ENCODE measurements around the gene MDFI. TPM values are rescaled to one million over a fixed set of nuclear protein-coding genes. Genes with fewer than 3 reads are reported as not detected.

The MDFI gene
- total and polyA plus RNA-seq, 5 donors from 2014 or later: not detected

DNA sequence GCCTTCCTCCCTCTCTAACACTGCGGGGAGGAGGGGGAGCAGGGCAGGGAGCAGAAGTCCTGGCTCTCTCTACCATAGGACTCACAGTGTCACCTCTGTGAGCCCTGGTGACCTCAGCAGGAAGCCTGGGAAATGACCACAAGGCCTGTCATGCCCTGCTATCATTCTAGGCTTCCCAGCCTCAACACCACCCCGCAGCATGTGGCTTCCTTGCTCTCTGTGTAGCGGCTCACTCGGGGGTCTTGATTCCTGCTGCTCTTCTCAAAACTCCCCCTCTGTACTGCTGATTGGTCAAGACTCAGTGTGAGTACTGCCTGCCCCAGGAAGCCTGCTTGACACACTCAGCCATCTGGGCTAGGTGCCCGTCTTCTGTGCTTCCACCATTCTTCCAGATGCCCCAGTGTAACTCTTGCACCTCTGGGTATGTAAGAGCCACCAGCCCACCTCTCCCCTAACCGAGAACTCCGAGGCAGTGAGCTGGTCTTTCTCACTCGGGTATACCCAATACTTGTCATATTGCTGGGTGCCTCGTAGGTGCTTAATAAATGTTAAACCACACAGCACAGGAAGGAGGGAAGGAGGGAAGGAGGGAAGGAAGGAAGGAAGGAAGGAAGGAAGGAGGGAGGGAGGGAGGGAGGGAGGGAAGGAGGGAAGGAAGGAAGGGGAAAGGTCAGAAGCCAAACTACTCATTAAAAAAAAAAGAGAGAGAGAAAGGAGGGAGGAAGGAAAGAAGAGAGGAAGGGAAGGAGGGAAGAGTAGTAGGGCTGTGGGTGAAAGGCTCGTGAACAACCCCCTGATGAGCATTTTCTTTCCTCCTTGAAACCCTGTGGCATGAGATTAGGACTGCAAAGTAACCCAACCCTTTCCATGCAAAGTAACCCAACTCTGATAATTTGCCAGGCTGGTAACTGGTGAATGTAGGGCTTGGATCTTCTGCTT is 5.0 kb downstream of the MDFI start:
- peaks cover 0 to 11% (median 3%) of the 10 kb centered on the region in 4 donors for H3K4me1 Mint-ChIP-seq
- no peak overlapping the region for H3K4me3 Mint-ChIP-seq
- no peaks in the 10 kb centered on the region for H3K36me3 Mint-ChIP-seq
- no peaks in the 10 kb centered on the region for H3K27me3 ChIP-seq (ENCODE audit: control insufficient read depth, insufficient read depth, low read length)
- DNase-seq (no peak), ATAC-seq (ENCODE audit: low read depth in 2 of 2) (no peak)
- H3K4me1 ChIP-seq (ENCODE audit: control insufficient read depth, insufficient read depth, low read length, poor library complexity, severe bottlenecking): peaks cover 5% of the 10 kb centered on the region
- H3K27ac Mint-ChIP-seq: peak overlapping the region in 1 of 3 donors; percentile 5
- no peak overlapping the region for H3K27ac ChIP-seq (ENCODE audit: insufficient read depth, low read length, poor library complexity, severe bottlenecking)
- no peaks in the 10 kb centered on the region for H3K9me3 ChIP-seq (ENCODE audit: control insufficient read depth in 2 of 2, low read length in 2 of 2)
- H3K4me3 ChIP-seq (ENCODE audit: low read depth, low read length): no peak overlapping the region
- peaks cover 48% of the 10 kb centered on the region for H3K27me3 Mint-ChIP-seq
- H3K36me3 ChIP-seq (ENCODE audit: control insufficient read depth, insufficient read depth, low read length): no peaks in the 10 kb centered on the region
- peaks cover 0 to 2% (median 0%) of the 10 kb centered on the region in 7 donors for H3K9me3 Mint-ChIP-seq

- no peak for ATAC-seq (ENCODE audit: low read depth in 2 of 2)
These were observed 5.6 kb downstream of the MDFI start for GRCh38 chr6:41643899-41644269.

DNA sequence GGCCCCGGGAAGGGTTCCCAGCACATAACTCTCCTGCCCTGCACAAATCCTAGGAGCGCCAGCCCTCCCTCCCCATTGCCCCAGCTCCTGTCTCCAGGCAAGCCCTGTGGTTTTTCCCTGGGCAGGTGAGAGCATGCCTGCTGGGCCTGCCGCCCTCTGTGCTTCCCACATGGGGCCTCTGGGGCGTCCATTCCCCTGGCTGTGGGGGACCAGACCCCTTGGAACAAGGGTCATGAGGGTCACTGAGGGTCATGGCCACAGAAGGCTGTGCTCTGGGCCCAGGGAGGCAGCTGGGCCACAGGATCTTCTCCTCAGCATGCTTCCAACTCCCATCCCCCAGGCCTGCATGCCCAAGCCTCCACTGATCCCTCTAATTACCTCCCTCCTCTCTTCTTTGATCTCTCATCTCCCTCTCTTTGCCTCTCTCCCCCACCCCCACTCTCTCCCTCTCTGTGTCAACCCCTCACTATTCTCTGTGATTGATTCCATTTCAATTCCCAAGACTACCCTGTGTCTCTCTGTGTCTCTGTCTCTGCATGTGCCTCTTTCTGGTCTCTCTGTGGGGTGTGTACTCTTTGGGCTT is 6.1 kb downstream of the MDFI start:
- H3K4me3 ChIP-seq (ENCODE audit: low read depth, low read length): no peak overlapping the region
- H3K9me3 ChIP-seq (ENCODE audit: control insufficient read depth in 2 of 2, low read length in 2 of 2): no peaks in the 10 kb centered on the region
- peaks cover 0 to 5% (median under 1%) of the 10 kb centered on the region in 4 donors for H3K4me1 Mint-ChIP-seq
- no peaks in the 10 kb centered on the region for H3K36me3 ChIP-seq (ENCODE audit: control insufficient read depth, insufficient read depth, low read length)
- no peak for ATAC-seq (ENCODE audit: low read depth in 2 of 2)
- no peak overlapping the region for H3K27ac ChIP-seq (ENCODE audit: insufficient read depth, low read length, poor library complexity, severe bottlenecking)
- DNase-seq: no peak
- no peaks in the 10 kb centered on the region for H3K27me3 ChIP-seq (ENCODE audit: control insufficient read depth, insufficient read depth, low read length)
- H3K36me3 Mint-ChIP-seq: no peaks in the 10 kb centered on the region
- peaks cover 0 to 2% (median 0%) of the 10 kb centered on the region in 7 donors for H3K9me3 Mint-ChIP-seq
- H3K27ac Mint-ChIP-seq: no peak overlapping the region
- peaks cover 37% of the 10 kb centered on the region for H3K27me3 Mint-ChIP-seq
- H3K4me1 ChIP-seq (ENCODE audit: control insufficient read depth, insufficient read depth, low read length, poor library complexity, severe bottlenecking): no peaks in the 10 kb centered on the region
- H3K4me3 Mint-ChIP-seq: no peak overlapping the region

More at GRCh38 chr6:41643899-41644269, 5.6 kb downstream of the MDFI start:
- Mint-ChIP-seq H3K4me1 (peaks cover 0 to 9% (median 3%) of the 10 kb centered on the region in 4 donors), H3K36me3 (no peaks in the 10 kb centered on the region), H3K27me3 (peaks cover 42% of the 10 kb centered on the region), H3K9me3 (peaks cover 0 to 2% (median 0%) of the 10 kb centered on the region in 7 donors), H3K27ac (no peak overlapping the region), H3K4me3 (no peak overlapping the region)
- Histone ChIP-seq H3K27ac (ENCODE audit: insufficient read depth, low read length, poor library complexity, severe bottlenecking) (no peak overlapping the region), H3K4me1 (ENCODE audit: control insufficient read depth, insufficient read depth, low read length, poor library complexity, severe bottlenecking) (no peaks in the 10 kb centered on the region), H3K36me3 (ENCODE audit: control insufficient read depth, insufficient read depth, low read length) (no peaks in the 10 kb centered on the region), H3K27me3 (ENCODE audit: control insufficient read depth, insufficient read depth, low read length) (no peaks in the 10 kb centered on the region), H3K4me3 (ENCODE audit: low read depth, low read length) (no peak overlapping the region), H3K9me3 (ENCODE audit: control insufficient read depth in 2 of 2, low read length in 2 of 2) (no peaks in the 10 kb centered on the region)
- no peak for DNase-seq

- DNase-seq: no peak
- no peak overlapping the region for H3K4me3 Mint-ChIP-seq
These were observed 6.8 kb downstream of the MDFI start for GRCh38 chr6:41645007-41645618.

GRCh38 chr6:41646026-41646795 is 7.9 kb downstream of the MDFI start:
- no peaks in the 10 kb centered on the region for H3K36me3 Mint-ChIP-seq

More at GRCh38 chr6:41645007-41645618, 6.8 kb downstream of the MDFI start:
- no peak for ATAC-seq (ENCODE audit: low read depth in 2 of 2)
- Mint-ChIP-seq H3K27ac (no peak overlapping the region), H3K36me3 (no peaks in the 10 kb centered on the region), H3K27me3 (peaks cover 32% of the 10 kb centered on the region), H3K4me1 (peaks cover 0 to 2% (median 0%) of the 10 kb centered on the region in 4 donors), H3K9me3 (no peaks in the 10 kb centered on the region)
- H3K36me3 ChIP-seq (ENCODE audit: control insufficient read depth, insufficient read depth, low read length): no peaks in the 10 kb centered on the region
- H3K4me3 ChIP-seq (ENCODE audit: low read depth, low read length): no peak overlapping the region
- H3K27ac ChIP-seq (ENCODE audit: insufficient read depth, low read length, poor library complexity, severe bottlenecking): no peak overlapping the region
- H3K4me1 ChIP-seq (ENCODE audit: control insufficient read depth, insufficient read depth, low read length, poor library complexity, severe bottlenecking): no peaks in the 10 kb centered on the region
- no peaks in the 10 kb centered on the region for H3K27me3 ChIP-seq (ENCODE audit: control insufficient read depth, insufficient read depth, low read length)
- H3K9me3 ChIP-seq (ENCODE audit: control insufficient read depth in 2 of 2, low read length in 2 of 2): no peaks in the 10 kb centered on the region

GRCh38 chr6:41647061-41647511 is 8.8 kb downstream of the MDFI start:
- Mint-ChIP-seq H3K4me1 (no peaks in the 10 kb centered on the region), H3K27ac (no peak overlapping the region), H3K9me3 (peaks cover 0 to 2% (median 0%) of the 10 kb centered on the region in 7 donors), H3K27me3 (peaks cover 17% of the 10 kb centered on the region), H3K36me3 (no peaks in the 10 kb centered on the region), H3K4me3 (no peak overlapping the region)
- H3K9me3 ChIP-seq (ENCODE audit: control insufficient read depth in 2 of 2, low read length in 2 of 2): no peaks in the 10 kb centered on the region
- no peak for DNase-seq
- no peaks in the 10 kb centered on the region for H3K27me3 ChIP-seq (ENCODE audit: control insufficient read depth, insufficient read depth, low read length)
- H3K27ac ChIP-seq (ENCODE audit: insufficient read depth, low read length, poor library complexity, severe bottlenecking): no peak overlapping the region
- ATAC-seq (ENCODE audit: low read depth in 2 of 2): no peak
- H3K4me3 ChIP-seq (ENCODE audit: low read depth, low read length): no peak overlapping the region
- no peaks in the 10 kb centered on the region for H3K36me3 ChIP-seq (ENCODE audit: control insufficient read depth, insufficient read depth, low read length)
- H3K4me1 ChIP-seq (ENCODE audit: control insufficient read depth, insufficient read depth, low read length, poor library complexity, severe bottlenecking): no peaks in the 10 kb centered on the region

More at GRCh38 chr6:41646026-41646795, 7.9 kb downstream of the MDFI start:
- Histone ChIP-seq H3K4me1 (ENCODE audit: control insufficient read depth, insufficient read depth, low read length, poor library complexity, severe bottlenecking) (no peaks in the 10 kb centered on the region), H3K36me3 (ENCODE audit: control insufficient read depth, insufficient read depth, low read length) (no peaks in the 10 kb centered on the region), H3K9me3 (ENCODE audit: control insufficient read depth in 2 of 2, low read length in 2 of 2) (no peaks in the 10 kb centered on the region), H3K4me3 (ENCODE audit: low read depth, low read length) (no peak overlapping the region), H3K27ac (ENCODE audit: insufficient read depth, low read length, poor library complexity, severe bottlenecking) (no peak overlapping the region), H3K27me3 (ENCODE audit: control insufficient read depth, insufficient read depth, low read length) (no peaks in the 10 kb centered on the region)
- no peak for DNase-seq
- ATAC-seq (ENCODE audit: low read depth in 2 of 2): no peak
- Mint-ChIP-seq H3K4me1 (no peaks in the 10 kb centered on the region), H3K4me3 (no peak overlapping the region), H3K9me3 (no peaks in the 10 kb centered on the region), H3K27ac (no peak overlapping the region), H3K27me3 (peaks cover 26% of the 10 kb centered on the region)

DNA sequence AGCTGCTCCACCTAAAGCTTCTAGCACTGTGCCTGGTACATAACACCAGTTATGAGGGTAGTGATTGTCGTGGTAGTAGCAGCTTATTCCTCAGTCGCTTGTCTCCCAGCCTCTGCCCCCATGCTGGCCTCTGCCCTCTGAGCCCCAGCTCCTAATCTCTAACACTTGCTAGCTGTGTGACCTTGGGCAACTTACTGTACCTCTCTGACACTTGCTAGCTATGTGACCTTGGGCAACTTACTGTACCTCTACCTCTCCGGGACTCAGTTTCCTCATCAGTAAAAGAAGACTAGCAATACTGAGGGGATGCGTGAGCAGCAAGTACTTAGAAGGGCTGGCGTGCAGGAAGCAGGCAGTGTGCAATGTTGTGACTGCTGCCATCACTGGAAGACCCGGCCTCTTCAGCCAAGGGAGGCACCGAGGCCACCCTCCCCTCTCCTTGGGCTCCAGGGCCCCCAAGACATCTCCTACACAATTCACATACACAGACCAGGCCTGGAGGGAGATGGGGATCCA is 9.9 kb downstream of the MDFI start:
- Histone ChIP-seq H3K4me3 (ENCODE audit: low read depth, low read length) (no peak overlapping the region), H3K4me1 (ENCODE audit: control insufficient read depth, insufficient read depth, low read length, poor library complexity, severe bottlenecking) (no peaks in the 10 kb centered on the region), H3K9me3 (ENCODE audit: control insufficient read depth in 2 of 2, low read length in 2 of 2) (no peaks in the 10 kb centered on the region), H3K27ac (ENCODE audit: insufficient read depth, low read length, poor library complexity, severe bottlenecking) (no peak overlapping the region), H3K27me3 (ENCODE audit: control insufficient read depth, insufficient read depth, low read length) (no peaks in the 10 kb centered on the region), H3K36me3 (ENCODE audit: control insufficient read depth, insufficient read depth, low read length) (no peaks in the 10 kb centered on the region)
- Mint-ChIP-seq H3K4me3 (no peak overlapping the region), H3K4me1 (no peaks in the 10 kb centered on the region), H3K27me3 (peaks cover 10% of the 10 kb centered on the region), H3K36me3 (no peaks in the 10 kb centered on the region), H3K9me3 (peaks cover 0 to 2% (median 0%) of the 10 kb centered on the region in 7 donors), H3K27ac (no peak overlapping the region)
- no peak for ATAC-seq (ENCODE audit: low read depth in 2 of 2)
- DNase-seq: no peak
